Measurements from ENCODE around the gene LRBA.
"Not testable (repeated sequence)": the region's sequence is repeated elsewhere in the genome, so short reads cannot be mapped to it uniquely, and the experiment has no call there.

LRBA gene

GRCh38 chr4:150742930-150743329, 272.2 kb downstream of the LRBA start:
- H3K4me3 ChIP-seq (ENCODE audit: low read length in 2 of 2); H3K9ac ChIP-seq (ENCODE audit: low read depth in 1 of 2, low read length in 2 of 2); H3K36me3 ChIP-seq (ENCODE audit: control insufficient read depth in 2 of 2, insufficient read depth in 2 of 2, low read length in 2 of 2); H3K27me3 ChIP-seq (ENCODE audit: control insufficient read depth in 2 of 2, insufficient read depth in 2 of 2, low read length in 2 of 2); H3K9me3 ChIP-seq (ENCODE audit: control insufficient read depth in 2 of 2, low read length in 2 of 2); H3K27ac ChIP-seq (ENCODE audit: low read depth in 2 of 2, low read length in 2 of 2); H3K4me1 ChIP-seq (ENCODE audit: control insufficient read depth in 2 of 2, insufficient read depth in 2 of 2, low read length in 2 of 2): not testable (repeated sequence)

- Histone ChIP-seq H3K4me3 (ENCODE audit: low read length in 2 of 2) (no peak overlapping the region), H3K9ac (ENCODE audit: low read depth in 1 of 2, low read length in 2 of 2) (no peak overlapping the region), H3K4me1 (ENCODE audit: control insufficient read depth in 2 of 2, insufficient read depth in 2 of 2, low read length in 2 of 2) (no peaks in the 10 kb centered on the region), H3K9me3 (ENCODE audit: control insufficient read depth in 2 of 2, low read length in 2 of 2) (peaks cover 0 to 4% of the 10 kb centered on the region in 2 donors), H3K36me3 (ENCODE audit: control insufficient read depth in 2 of 2, insufficient read depth in 2 of 2, low read length in 2 of 2) (peaks cover 2 to 7% of the 10 kb centered on the region in 2 donors), H3K27ac (ENCODE audit: low read depth in 2 of 2, low read length in 2 of 2) (no peak overlapping the region), H3K27me3 (ENCODE audit: control insufficient read depth in 2 of 2, insufficient read depth in 2 of 2, low read length in 2 of 2) (no peaks in the 10 kb centered on the region)
These were observed 275.5 kb downstream of the LRBA start for GRCh38 chr4:150739591-150739990.

- Histone ChIP-seq H3K36me3 (ENCODE audit: control insufficient read depth in 2 of 2, insufficient read depth in 2 of 2, low read length in 2 of 2) (peaks cover 0 to 5% of the 10 kb centered on the region in 2 donors), H3K9me3 (ENCODE audit: control insufficient read depth in 2 of 2, low read length in 2 of 2) (no peaks in the 10 kb centered on the region), H3K27ac (ENCODE audit: low read depth in 2 of 2, low read length in 2 of 2) (no peak overlapping the region), H3K4me1 (ENCODE audit: control insufficient read depth in 2 of 2, insufficient read depth in 2 of 2, low read length in 2 of 2) (peaks cover 17% of the 10 kb centered on the region in 2 donors), H3K9ac (ENCODE audit: low read depth in 1 of 2, low read length in 2 of 2) (no peak overlapping the region), H3K27me3 (ENCODE audit: control insufficient read depth in 2 of 2, insufficient read depth in 2 of 2, low read length in 2 of 2) (no peaks in the 10 kb centered on the region), H3K4me3 (ENCODE audit: low read length in 2 of 2) (no peak overlapping the region)
These were observed 289.0 kb downstream of the LRBA start for GRCh38 chr4:150725957-150726523.

GRCh38 chr4:150723727-150724411, 291.2 kb downstream of the LRBA start:
- H3K27ac ChIP-seq (ENCODE audit: low read depth in 2 of 2, low read length in 2 of 2), result peak overlapping the region; percentile 68 to 81

GRCh38 chr4:150722908-150723362, 292.1 kb downstream of the LRBA start:
- Histone ChIP-seq H3K27ac (ENCODE audit: low read depth in 2 of 2, low read length in 2 of 2) (peak overlapping the region; percentile 68 to 81), H3K27me3 (ENCODE audit: control insufficient read depth in 2 of 2, insufficient read depth in 2 of 2, low read length in 2 of 2) (no peaks in the 10 kb centered on the region), H3K4me1 (ENCODE audit: control insufficient read depth in 2 of 2, insufficient read depth in 2 of 2, low read length in 2 of 2) (peaks cover 17% of the 10 kb centered on the region in 2 donors), H3K36me3 (ENCODE audit: control insufficient read depth in 2 of 2, insufficient read depth in 2 of 2, low read length in 2 of 2) (peaks cover 0 to 2% of the 10 kb centered on the region in 2 donors), H3K9ac (ENCODE audit: low read depth in 1 of 2, low read length in 2 of 2) (peak overlapping the region in 1 of 2 donors; percentile 49), H3K9me3 (ENCODE audit: control insufficient read depth in 2 of 2, low read length in 2 of 2) (no peaks in the 10 kb centered on the region), H3K4me3 (ENCODE audit: low read length in 2 of 2) (peak overlapping the region; percentile 19 to 29)

More at GRCh38 chr4:150723727-150724411, 291.2 kb downstream of the LRBA start:
- H3K4me1 ChIP-seq (ENCODE audit: control insufficient read depth in 2 of 2, insufficient read depth in 2 of 2, low read length in 2 of 2), result peaks cover 17% of the 10 kb centered on the region in 2 donors
- H3K36me3 ChIP-seq (ENCODE audit: control insufficient read depth in 2 of 2, insufficient read depth in 2 of 2, low read length in 2 of 2), result peaks cover 0 to 2% of the 10 kb centered on the region in 2 donors
- no peaks in the 10 kb centered on the region for H3K9me3 ChIP-seq (ENCODE audit: control insufficient read depth in 2 of 2, low read length in 2 of 2)
- H3K9ac ChIP-seq (ENCODE audit: low read depth in 1 of 2, low read length in 2 of 2), result peak overlapping the region in 1 of 2 donors; percentile 49
- peak overlapping the region in 1 of 2 donors; percentile 19 for H3K4me3 ChIP-seq (ENCODE audit: low read length in 2 of 2)
- no peaks in the 10 kb centered on the region for H3K27me3 ChIP-seq (ENCODE audit: control insufficient read depth in 2 of 2, insufficient read depth in 2 of 2, low read length in 2 of 2)

- no peaks in the 10 kb centered on the region for H3K9me3 ChIP-seq (ENCODE audit: control insufficient read depth in 2 of 2, low read length in 2 of 2)
- no peaks in the 10 kb centered on the region for H3K27me3 ChIP-seq (ENCODE audit: control insufficient read depth in 2 of 2, insufficient read depth in 2 of 2, low read length in 2 of 2)
- peaks cover 17% of the 10 kb centered on the region in 2 donors for H3K4me1 ChIP-seq (ENCODE audit: control insufficient read depth in 2 of 2, insufficient read depth in 2 of 2, low read length in 2 of 2)
- H3K36me3 ChIP-seq (ENCODE audit: control insufficient read depth in 2 of 2, insufficient read depth in 2 of 2, low read length in 2 of 2), result peaks cover 0 to under 1% of the 10 kb centered on the region in 2 donors
- no peak overlapping the region for H3K4me3 ChIP-seq (ENCODE audit: low read length in 2 of 2)
- no peak overlapping the region for H3K27ac ChIP-seq (ENCODE audit: low read depth in 2 of 2, low read length in 2 of 2)
- H3K9ac ChIP-seq (ENCODE audit: low read depth in 1 of 2, low read length in 2 of 2), result no peak overlapping the region
These were observed 294.0 kb downstream of the LRBA start for GRCh38 chr4:150720973-150721518.

- H3K36me3 ChIP-seq (ENCODE audit: control insufficient read depth in 2 of 2, insufficient read depth in 2 of 2, low read length in 2 of 2), result no peaks in the 10 kb centered on the region
- no peak overlapping the region for H3K9ac ChIP-seq (ENCODE audit: low read depth in 1 of 2, low read length in 2 of 2)
- H3K4me1 ChIP-seq (ENCODE audit: control insufficient read depth in 2 of 2, insufficient read depth in 2 of 2, low read length in 2 of 2), result peaks cover 4 to 6% of the 10 kb centered on the region in 2 donors
- no peak overlapping the region for H3K27ac ChIP-seq (ENCODE audit: low read depth in 2 of 2, low read length in 2 of 2)
- H3K27me3 ChIP-seq (ENCODE audit: control insufficient read depth in 2 of 2, insufficient read depth in 2 of 2, low read length in 2 of 2), result no peaks in the 10 kb centered on the region
- H3K4me3 ChIP-seq (ENCODE audit: low read length in 2 of 2), result no peak overlapping the region
- no peaks in the 10 kb centered on the region for H3K9me3 ChIP-seq (ENCODE audit: control insufficient read depth in 2 of 2, low read length in 2 of 2)
These were observed 297.1 kb downstream of the LRBA start for GRCh38 chr4:150717952-150718351.

- H3K36me3 ChIP-seq (ENCODE audit: control insufficient read depth in 2 of 2, insufficient read depth in 2 of 2, low read length in 2 of 2), result no peaks in the 10 kb centered on the region
- H3K9me3 ChIP-seq (ENCODE audit: control insufficient read depth in 2 of 2, low read length in 2 of 2), result no peaks in the 10 kb centered on the region
- no peak overlapping the region for H3K4me3 ChIP-seq (ENCODE audit: low read length in 2 of 2)
- H3K4me1 ChIP-seq (ENCODE audit: control insufficient read depth in 2 of 2, insufficient read depth in 2 of 2, low read length in 2 of 2), result no peaks in the 10 kb centered on the region
- no peak overlapping the region for H3K27ac ChIP-seq (ENCODE audit: low read depth in 2 of 2, low read length in 2 of 2)
- H3K27me3 ChIP-seq (ENCODE audit: control insufficient read depth in 2 of 2, insufficient read depth in 2 of 2, low read length in 2 of 2), result no peaks in the 10 kb centered on the region
- H3K9ac ChIP-seq (ENCODE audit: low read depth in 1 of 2, low read length in 2 of 2), result no peak overlapping the region
These were observed 300.3 kb downstream of the LRBA start for GRCh38 chr4:150714462-150715438.

- no peak overlapping the region for H3K9ac ChIP-seq (ENCODE audit: low read depth in 1 of 2, low read length in 2 of 2)
These were observed 301.8 kb downstream of the LRBA start for GRCh38 chr4:150713251-150713650.

More at GRCh38 chr4:150713251-150713650, 301.8 kb downstream of the LRBA start:
- no peaks in the 10 kb centered on the region for H3K4me1 ChIP-seq (ENCODE audit: control insufficient read depth in 2 of 2, insufficient read depth in 2 of 2, low read length in 2 of 2)
- no peaks in the 10 kb centered on the region for H3K9me3 ChIP-seq (ENCODE audit: control insufficient read depth in 2 of 2, low read length in 2 of 2)
- H3K4me3 ChIP-seq (ENCODE audit: low read length in 2 of 2), result no peak overlapping the region
- H3K36me3 ChIP-seq (ENCODE audit: control insufficient read depth in 2 of 2, insufficient read depth in 2 of 2, low read length in 2 of 2), result no peaks in the 10 kb centered on the region
- no peak overlapping the region for H3K27ac ChIP-seq (ENCODE audit: low read depth in 2 of 2, low read length in 2 of 2)
- H3K27me3 ChIP-seq (ENCODE audit: control insufficient read depth in 2 of 2, insufficient read depth in 2 of 2, low read length in 2 of 2), result no peaks in the 10 kb centered on the region
